WTC11 (cell line): ENCODE data around the gene MAGEA12. TPM values are rescaled to one million over a fixed set of nuclear protein-coding genes. Genes with fewer than 3 reads are reported as not detected.
"Not testable (repeated sequence)": the region's sequence is repeated elsewhere in the genome, so short reads cannot be mapped to it uniquely, and the experiment has no call there.

Experiments used
- ATAC-seq: fragments of 200-7000 bp; cut with Tn5 transposase; 2 replicates; pipeline ENCODE4 v1.10.0; 2021; ENCODE audit warnings: mild to moderate bottlenecking, moderate library complexity
- CTCF ChIA-PET: fragments of 300-600 bp; sonication (Branson Sonifier 250); formaldehyde crosslinking; loops from one replicate; lab custom pipeline; 2021; ENCODE audit warnings: antibody characterized with exemption; lab: Charles Lee
- POLR2A ChIA-PET: fragments of 350-600 bp; sonication (Branson Sonifier 250); formaldehyde crosslinking; loops from one replicate; lab custom pipeline; 2021; ENCODE audit warnings: antibody characterized with exemption; lab: Charles Lee
- DNase-seq: peaks from one replicate; pipeline ENCODE4 v3.0.0; 2021; ENCODE audit warnings: low spot score
- H3K27ac Mint-ChIP-seq: 2 replicates; pipeline ENCODE4 v1.8.0; 2021; ENCODE audit warnings: mixed read lengths
- H3K27me3 Mint-ChIP-seq: 2 replicates; pipeline ENCODE4 v1.8.0; 2021; ENCODE audit warnings: low read depth, mild to moderate bottlenecking, moderate library complexity, mixed read lengths
- H3K36me3 Mint-ChIP-seq: 2 replicates; pipeline ENCODE4 v1.8.0; 2021; ENCODE audit warnings: mixed read lengths
- H3K4me1 Mint-ChIP-seq: 2 replicates; pipeline ENCODE4 v1.8.0; 2022; ENCODE audit warnings: mixed read lengths
- H3K4me3 Mint-ChIP-seq: 2 replicates; pipeline ENCODE4 v1.8.0; 2021; ENCODE audit warnings: mild to moderate bottlenecking, moderate library complexity, mixed read lengths
- H3K9me3 Mint-ChIP-seq: 2 replicates; pipeline ENCODE4 v1.8.0; 2021; ENCODE audit warnings: mixed read lengths
- EMX1 ChIP-seq: fragments of 250-450 bp; sonication (Bioruptor Pico); IDR thresholded peaks from 2 replicates; pipeline ENCODE4 v1.8.0; 2021; ENCODE audit warnings: mild to moderate bottlenecking
- ESRRA ChIP-seq: sonication (generic); formaldehyde crosslinking; IDR thresholded peaks from 2 replicates; pipeline ENCODE4 v1.8.1; 2022; ENCODE audit warnings: mild to moderate bottlenecking, missing genetic modification reagents, borderline replicate concordance
- GTF2I ChIP-seq: fragments of 250-450 bp; sonication (Bioruptor Pico); conservative IDR thresholded peaks from 2 replicates; pipeline ENCODE4 v1.4.0; 2021; ENCODE audit warnings: mild to moderate bottlenecking
- OVOL2 ChIP-seq: fragments of 250-450 bp; sonication (Bioruptor Pico); IDR thresholded peaks from 2 replicates; pipeline ENCODE4 v1.9.0; 2021; ENCODE audit warnings: mild to moderate bottlenecking, borderline replicate concordance
- RORB ChIP-seq: fragments of 250-450 bp; sonication (Bioruptor Pico); IDR thresholded peaks from 2 replicates; pipeline ENCODE4 v1.9.0; 2021; ENCODE audit warnings: mild to moderate bottlenecking
- SOX15 ChIP-seq: fragments of 250-450 bp; sonication (Bioruptor Pico); IDR thresholded peaks from 2 replicates; pipeline ENCODE4 v1.9.0; 2021; ENCODE audit warnings: mild to moderate bottlenecking
- SP1 ChIP-seq: sonication (generic); formaldehyde crosslinking; conservative IDR thresholded peaks from 2 replicates; pipeline ENCODE4 v1.8.1; 2022; ENCODE audit warnings: missing genetic modification reagents
- TEAD1 ChIP-seq: sonication (generic); formaldehyde crosslinking; IDR thresholded peaks from 2 replicates; pipeline ENCODE4 v1.8.0; 2022; ENCODE audit warnings: mild to moderate bottlenecking, missing genetic modification reagents
- ZNF138 ChIP-seq: sonication (generic); formaldehyde crosslinking; conservative IDR thresholded peaks from 2 replicates; pipeline ENCODE4 v1.8.1; 2022; ENCODE audit warnings: mild to moderate bottlenecking, moderate library complexity, missing genetic modification reagents
- ZNF232 ChIP-seq: sonication (generic); formaldehyde crosslinking; IDR thresholded peaks from 2 replicates; pipeline ENCODE4 v1.8.0; 2022; ENCODE audit warnings: mild to moderate bottlenecking, missing genetic modification reagents
- total RNA-seq: library from RNA; stranded (reverse); gene quantifications from 3 replicates; pipeline ENCODE4 v1.2.3, GENCODE V29; 2021
- TF ChIP-seq, protein P1 (sequence below): fragments of 200-600 bp; IDR thresholded peaks from 2 replicates; pipeline ENCODE4 v1.8.0; 2022; ENCODE audit warnings: antibody characterized with exemption
- TF ChIP-seq, protein P2 (sequence below): sonication (generic); formaldehyde crosslinking; IDR thresholded peaks from 2 replicates; pipeline ENCODE4 v1.8.1; 2023; ENCODE audit warnings: mild to moderate bottlenecking, missing genetic modification reagents, borderline replicate concordance
- TF ChIP-seq, protein P3 (sequence below): sonication (generic); formaldehyde crosslinking; IDR thresholded peaks from 2 replicates; pipeline ENCODE4 v1.8.0; 2023; ENCODE audit warnings: missing genetic modification reagents, mild to moderate bottlenecking, borderline replicate concordance
- TF ChIP-seq, protein P4 (sequence below): sonication (generic); formaldehyde crosslinking; IDR thresholded peaks from 2 replicates; pipeline ENCODE4 v1.8.1; 2023; ENCODE audit warnings: mild to moderate bottlenecking, missing genetic modification reagents, moderate library complexity
- TF ChIP-seq, protein P5 (sequence below): sonication (generic); formaldehyde crosslinking; IDR thresholded peaks from 2 replicates; pipeline ENCODE4 v1.8.0; 2023; ENCODE audit warnings: mild to moderate bottlenecking, missing genetic modification reagents

MAGEA12 gene
- total RNA-seq, 1 experiment from 2014 or later = 0.57 TPM

DNA sequence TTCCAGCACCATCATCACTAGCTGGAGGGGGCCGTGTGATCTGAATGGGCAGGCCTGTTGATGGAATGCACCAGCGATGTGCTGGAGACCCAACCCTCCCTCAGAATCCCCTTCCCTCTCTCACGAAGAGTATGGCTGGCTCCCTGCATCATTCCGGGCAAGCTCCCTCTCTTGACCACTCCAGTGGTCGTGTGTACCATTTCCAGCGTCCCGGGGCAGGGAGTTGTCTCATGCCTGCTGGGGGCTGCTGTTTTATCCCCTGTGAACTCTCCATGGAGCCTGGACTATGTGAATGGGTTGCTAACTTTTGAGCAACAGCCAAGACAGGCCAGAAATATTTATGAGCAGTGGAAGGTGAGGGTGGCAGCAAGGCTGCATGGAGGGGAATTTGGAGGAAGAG is 8.1 kb upstream of the MAGEA12 start:
- no peaks in the 10 kb centered on the region for H3K36me3 Mint-ChIP-seq
- H3K27me3 Mint-ChIP-seq = peaks cover 3% of the 10 kb centered on the region
- CTCF ChIA-PET = no interaction called here
- ATAC-seq (no peak), DNase-seq (no peak)
- no peak for TF ChIP-seq GTF2I (CRISPR knock-in tag)
- TF ChIP-seq EMX1 (CRISPR knock-in tag) = no peak
- TF ChIP-seq, protein P1, sequence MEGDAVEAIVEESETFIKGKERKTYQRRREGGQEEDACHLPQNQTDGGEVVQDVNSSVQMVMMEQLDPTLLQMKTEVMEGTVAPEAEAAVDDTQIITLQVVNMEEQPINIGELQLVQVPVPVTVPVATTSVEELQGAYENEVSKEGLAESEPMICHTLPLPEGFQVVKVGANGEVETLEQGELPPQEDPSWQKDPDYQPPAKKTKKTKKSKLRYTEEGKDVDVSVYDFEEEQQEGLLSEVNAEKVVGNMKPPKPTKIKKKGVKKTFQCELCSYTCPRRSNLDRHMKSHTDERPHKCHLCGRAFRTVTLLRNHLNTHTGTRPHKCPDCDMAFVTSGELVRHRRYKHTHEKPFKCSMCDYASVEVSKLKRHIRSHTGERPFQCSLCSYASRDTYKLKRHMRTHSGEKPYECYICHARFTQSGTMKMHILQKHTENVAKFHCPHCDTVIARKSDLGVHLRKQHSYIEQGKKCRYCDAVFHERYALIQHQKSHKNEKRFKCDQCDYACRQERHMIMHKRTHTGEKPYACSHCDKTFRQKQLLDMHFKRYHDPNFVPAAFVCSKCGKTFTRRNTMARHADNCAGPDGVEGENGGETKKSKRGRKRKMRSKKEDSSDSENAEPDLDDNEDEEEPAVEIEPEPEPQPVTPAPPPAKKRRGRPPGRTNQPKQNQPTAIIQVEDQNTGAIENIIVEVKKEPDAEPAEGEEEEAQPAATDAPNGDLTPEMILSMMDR = no peak
- TF ChIP-seq TEAD1 (CRISPR knock-in tag) = no peak
- TF ChIP-seq, protein P2, sequence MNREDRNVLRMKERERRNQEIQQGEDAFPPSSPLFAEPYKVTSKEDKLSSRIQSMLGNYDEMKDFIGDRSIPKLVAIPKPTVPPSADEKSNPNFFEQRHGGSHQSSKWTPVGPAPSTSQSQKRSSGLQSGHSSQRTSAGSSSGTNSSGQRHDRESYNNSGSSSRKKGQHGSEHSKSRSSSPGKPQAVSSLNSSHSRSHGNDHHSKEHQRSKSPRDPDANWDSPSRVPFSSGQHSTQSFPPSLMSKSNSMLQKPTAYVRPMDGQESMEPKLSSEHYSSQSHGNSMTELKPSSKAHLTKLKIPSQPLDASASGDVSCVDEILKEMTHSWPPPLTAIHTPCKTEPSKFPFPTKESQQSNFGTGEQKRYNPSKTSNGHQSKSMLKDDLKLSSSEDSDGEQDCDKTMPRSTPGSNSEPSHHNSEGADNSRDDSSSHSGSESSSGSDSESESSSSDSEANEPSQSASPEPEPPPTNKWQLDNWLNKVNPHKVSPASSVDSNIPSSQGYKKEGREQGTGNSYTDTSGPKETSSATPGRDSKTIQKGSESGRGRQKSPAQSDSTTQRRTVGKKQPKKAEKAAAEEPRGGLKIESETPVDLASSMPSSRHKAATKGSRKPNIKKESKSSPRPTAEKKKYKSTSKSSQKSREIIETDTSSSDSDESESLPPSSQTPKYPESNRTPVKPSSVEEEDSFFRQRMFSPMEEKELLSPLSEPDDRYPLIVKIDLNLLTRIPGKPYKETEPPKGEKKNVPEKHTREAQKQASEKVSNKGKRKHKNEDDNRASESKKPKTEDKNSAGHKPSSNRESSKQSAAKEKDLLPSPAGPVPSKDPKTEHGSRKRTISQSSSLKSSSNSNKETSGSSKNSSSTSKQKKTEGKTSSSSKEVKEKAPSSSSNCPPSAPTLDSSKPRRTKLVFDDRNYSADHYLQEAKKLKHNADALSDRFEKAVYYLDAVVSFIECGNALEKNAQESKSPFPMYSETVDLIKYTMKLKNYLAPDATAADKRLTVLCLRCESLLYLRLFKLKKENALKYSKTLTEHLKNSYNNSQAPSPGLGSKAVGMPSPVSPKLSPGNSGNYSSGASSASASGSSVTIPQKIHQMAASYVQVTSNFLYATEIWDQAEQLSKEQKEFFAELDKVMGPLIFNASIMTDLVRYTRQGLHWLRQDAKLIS (CRISPR knock-in tag) = no peak
- TF ChIP-seq SOX15 (CRISPR knock-in tag) = no peak
- no peaks in the 10 kb centered on the region for H3K9me3 Mint-ChIP-seq
- no peak overlapping the region for H3K4me3 Mint-ChIP-seq
- POLR2A ChIA-PET = no interaction called here
- no peaks in the 10 kb centered on the region for H3K4me1 Mint-ChIP-seq
- no peak overlapping the region for H3K27ac Mint-ChIP-seq

DNA sequence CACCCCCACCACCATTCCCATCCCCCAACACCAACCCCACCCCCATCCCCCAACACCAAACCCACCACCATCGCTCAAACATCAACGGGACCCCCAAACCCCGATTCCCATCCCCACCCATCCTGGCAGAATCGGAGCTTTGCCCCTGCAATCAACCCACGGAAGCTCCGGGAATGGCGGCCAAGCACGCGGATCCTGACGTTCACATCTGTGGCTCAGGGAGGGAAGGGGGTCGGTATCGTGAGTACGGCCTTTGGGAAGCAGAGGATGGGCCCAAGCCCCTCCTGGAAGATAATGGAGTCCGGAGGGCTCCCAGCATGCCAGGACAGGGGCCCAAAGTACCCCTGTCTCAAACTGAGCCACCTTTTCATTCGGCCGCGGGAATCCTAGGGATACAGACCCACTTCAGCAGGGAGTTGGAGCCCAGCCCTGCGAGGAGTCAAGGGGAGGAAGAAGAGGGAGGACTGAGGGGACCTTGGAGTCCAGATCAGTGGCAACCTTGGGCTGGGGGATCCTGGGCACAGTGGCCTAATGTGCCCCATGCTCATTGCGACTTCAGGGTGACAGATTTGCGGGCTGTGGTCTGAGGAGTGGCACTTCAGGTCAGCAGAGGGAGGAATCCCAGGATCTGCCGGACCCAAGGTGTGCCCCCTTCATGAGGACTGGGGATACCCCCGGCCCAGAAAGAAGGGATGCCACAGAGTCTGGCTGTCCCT is 744 bp downstream of the MAGEA12 start:
- ATAC-seq, H3K27ac Mint-ChIP-seq, H3K4me1 Mint-ChIP-seq, H3K4me3 Mint-ChIP-seq, POLR2A ChIA-PET, H3K36me3 Mint-ChIP-seq, DNase-seq, H3K9me3 Mint-ChIP-seq: not testable (repeated sequence)
- CTCF ChIA-PET = interaction anchor here (0.6 kb wide), 1 partner anchor 596 kb away, joined by 4 read pairs; no protein-coding TSS in a partner anchor
- H3K27me3 Mint-ChIP-seq = peaks cover 14% of the 10 kb centered on the region

DNA sequence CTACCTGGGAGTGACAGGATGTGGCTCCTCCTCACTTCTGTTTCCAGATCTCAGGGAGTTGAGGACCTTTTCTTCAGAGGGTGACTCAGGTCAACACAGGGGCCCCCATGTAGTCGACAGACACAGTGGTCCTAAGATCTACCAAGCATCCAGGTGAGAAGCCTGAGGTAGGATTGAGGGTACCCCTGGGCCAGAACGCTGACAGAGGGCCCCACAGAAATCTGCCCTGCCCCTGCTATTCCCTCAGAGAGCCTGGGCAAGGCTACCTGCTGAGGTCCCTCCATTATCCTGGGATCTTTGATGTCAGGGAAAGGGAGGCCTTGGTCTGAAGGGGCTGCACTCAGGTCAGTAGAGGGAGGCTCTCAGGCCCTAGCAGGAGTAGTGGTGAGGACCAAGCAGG is 1.5 kb downstream of the MAGEA12 start:
- Mint-ChIP-seq H3K4me1 (no peaks in the 10 kb centered on the region), H3K4me3 (no peak overlapping the region), H3K27ac (no peak overlapping the region), H3K9me3 (no peaks in the 10 kb centered on the region), H3K36me3 (no peaks in the 10 kb centered on the region), H3K27me3 (peaks cover 19% of the 10 kb centered on the region)
- CTCF ChIA-PET = no interaction called here
- DNase-seq (no peak), ATAC-seq (no peak)
- POLR2A ChIA-PET = no interaction called here
- TF ChIP-seq, protein P3, sequence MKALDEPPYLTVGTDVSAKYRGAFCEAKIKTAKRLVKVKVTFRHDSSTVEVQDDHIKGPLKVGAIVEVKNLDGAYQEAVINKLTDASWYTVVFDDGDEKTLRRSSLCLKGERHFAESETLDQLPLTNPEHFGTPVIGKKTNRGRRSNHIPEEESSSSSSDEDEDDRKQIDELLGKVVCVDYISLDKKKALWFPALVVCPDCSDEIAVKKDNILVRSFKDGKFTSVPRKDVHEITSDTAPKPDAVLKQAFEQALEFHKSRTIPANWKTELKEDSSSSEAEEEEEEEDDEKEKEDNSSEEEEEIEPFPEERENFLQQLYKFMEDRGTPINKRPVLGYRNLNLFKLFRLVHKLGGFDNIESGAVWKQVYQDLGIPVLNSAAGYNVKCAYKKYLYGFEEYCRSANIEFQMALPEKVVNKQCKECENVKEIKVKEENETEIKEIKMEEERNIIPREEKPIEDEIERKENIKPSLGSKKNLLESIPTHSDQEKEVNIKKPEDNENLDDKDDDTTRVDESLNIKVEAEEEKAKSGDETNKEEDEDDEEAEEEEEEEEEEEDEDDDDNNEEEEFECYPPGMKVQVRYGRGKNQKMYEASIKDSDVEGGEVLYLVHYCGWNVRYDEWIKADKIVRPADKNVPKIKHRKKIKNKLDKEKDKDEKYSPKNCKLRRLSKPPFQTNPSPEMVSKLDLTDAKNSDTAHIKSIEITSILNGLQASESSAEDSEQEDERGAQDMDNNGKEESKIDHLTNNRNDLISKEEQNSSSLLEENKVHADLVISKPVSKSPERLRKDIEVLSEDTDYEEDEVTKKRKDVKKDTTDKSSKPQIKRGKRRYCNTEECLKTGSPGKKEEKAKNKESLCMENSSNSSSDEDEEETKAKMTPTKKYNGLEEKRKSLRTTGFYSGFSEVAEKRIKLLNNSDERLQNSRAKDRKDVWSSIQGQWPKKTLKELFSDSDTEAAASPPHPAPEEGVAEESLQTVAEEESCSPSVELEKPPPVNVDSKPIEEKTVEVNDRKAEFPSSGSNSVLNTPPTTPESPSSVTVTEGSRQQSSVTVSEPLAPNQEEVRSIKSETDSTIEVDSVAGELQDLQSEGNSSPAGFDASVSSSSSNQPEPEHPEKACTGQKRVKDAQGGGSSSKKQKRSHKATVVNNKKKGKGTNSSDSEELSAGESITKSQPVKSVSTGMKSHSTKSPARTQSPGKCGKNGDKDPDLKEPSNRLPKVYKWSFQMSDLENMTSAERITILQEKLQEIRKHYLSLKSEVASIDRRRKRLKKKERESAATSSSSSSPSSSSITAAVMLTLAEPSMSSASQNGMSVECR (CRISPR knock-in tag) = no peak
- TF ChIP-seq SP1 (CRISPR knock-in tag) (no peak), OVOL2 (CRISPR knock-in tag) (no peak), RORB (CRISPR knock-in tag) (no peak), ZNF232 (CRISPR knock-in tag) (no peak), ZNF138 (no peak), ESRRA (CRISPR knock-in tag) (no peak)
- TF ChIP-seq, protein P4, sequence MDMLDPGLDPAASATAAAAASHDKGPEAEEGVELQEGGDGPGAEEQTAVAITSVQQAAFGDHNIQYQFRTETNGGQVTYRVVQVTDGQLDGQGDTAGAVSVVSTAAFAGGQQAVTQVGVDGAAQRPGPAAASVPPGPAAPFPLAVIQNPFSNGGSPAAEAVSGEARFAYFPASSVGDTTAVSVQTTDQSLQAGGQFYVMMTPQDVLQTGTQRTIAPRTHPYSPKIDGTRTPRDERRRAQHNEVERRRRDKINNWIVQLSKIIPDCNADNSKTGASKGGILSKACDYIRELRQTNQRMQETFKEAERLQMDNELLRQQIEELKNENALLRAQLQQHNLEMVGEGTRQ (CRISPR knock-in tag) = no peak
- TF ChIP-seq, protein P5, sequence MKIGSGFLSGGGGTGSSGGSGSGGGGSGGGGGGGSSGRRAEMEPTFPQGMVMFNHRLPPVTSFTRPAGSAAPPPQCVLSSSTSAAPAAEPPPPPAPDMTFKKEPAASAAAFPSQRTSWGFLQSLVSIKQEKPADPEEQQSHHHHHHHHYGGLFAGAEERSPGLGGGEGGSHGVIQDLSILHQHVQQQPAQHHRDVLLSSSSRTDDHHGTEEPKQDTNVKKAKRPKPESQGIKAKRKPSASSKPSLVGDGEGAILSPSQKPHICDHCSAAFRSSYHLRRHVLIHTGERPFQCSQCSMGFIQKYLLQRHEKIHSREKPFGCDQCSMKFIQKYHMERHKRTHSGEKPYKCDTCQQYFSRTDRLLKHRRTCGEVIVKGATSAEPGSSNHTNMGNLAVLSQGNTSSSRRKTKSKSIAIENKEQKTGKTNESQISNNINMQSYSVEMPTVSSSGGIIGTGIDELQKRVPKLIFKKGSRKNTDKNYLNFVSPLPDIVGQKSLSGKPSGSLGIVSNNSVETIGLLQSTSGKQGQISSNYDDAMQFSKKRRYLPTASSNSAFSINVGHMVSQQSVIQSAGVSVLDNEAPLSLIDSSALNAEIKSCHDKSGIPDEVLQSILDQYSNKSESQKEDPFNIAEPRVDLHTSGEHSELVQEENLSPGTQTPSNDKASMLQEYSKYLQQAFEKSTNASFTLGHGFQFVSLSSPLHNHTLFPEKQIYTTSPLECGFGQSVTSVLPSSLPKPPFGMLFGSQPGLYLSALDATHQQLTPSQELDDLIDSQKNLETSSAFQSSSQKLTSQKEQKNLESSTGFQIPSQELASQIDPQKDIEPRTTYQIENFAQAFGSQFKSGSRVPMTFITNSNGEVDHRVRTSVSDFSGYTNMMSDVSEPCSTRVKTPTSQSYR = no peak
